Uterus (tissue), 4 donors: ENCODE measurements around the gene SFXN5. TPM values are rescaled to one million over a fixed set of nuclear protein-coding genes. Genes with fewer than 3 reads are reported as not detected.

Experiments used
- DNase-seq, 2 donors: peaks; one replicate each; pipeline ENCODE4 v3.0.0-alpha.2; 2019 to 2020
- H3K27ac ChIP-seq, 2 donors: fragments of 200-600 bp; sonication (generic); 1 replicate in 1 of 2; 2 replicates in 1 of 2; pipeline ENCODE4 v1.5.1; 2016 to 2018
- H3K27me3 ChIP-seq, 2 donors: fragments of 200-600 bp; sonication (generic); one replicate each; pipeline ENCODE4 v1.5.1; 2018 to 2019; ENCODE audit warnings: control low read depth in 1 of 2
- H3K36me3 ChIP-seq, 2 donors: fragments of 200-600 bp; sonication (generic); one replicate each; pipeline ENCODE4 v1.5.1; 2019; ENCODE audit warnings: control low read depth in 1 of 2
- H3K4me1 ChIP-seq, 2 donors: fragments of 200-600 bp; sonication (generic); one replicate each; pipeline ENCODE4 v1.5.1; 2018 to 2019; ENCODE audit warnings: control low read depth in 1 of 2
- H3K4me3 ChIP-seq, 2 donors: fragments of 200-600 bp; sonication (generic); 1 replicate in 1 of 2; 2 replicates in 1 of 2; pipeline ENCODE4 v1.5.1; 2018 to 2019; ENCODE audit warnings: mild to moderate bottlenecking in 1 of 2
- H3K9me3 ChIP-seq, 2 donors: fragments of 200-600 bp; sonication (generic); one replicate each; pipeline ENCODE4 v1.5.1; 2019; ENCODE audit warnings: control low read depth in 1 of 2
- CTCF ChIP-seq, 4 experiments: fragments of 200-600 bp in 2 of 4; fragments of 450-650 bp in 2 of 4; sonication (generic) in 2 of 4; IDR thresholded peaks; one replicate each; pipeline ENCODE4 v1.5.1; 2016 to 2019; ENCODE audit warnings: antibody characterized with exemption in 4 of 4, mild to moderate bottlenecking in 2 of 4, moderate library complexity in 1 of 4
- POLR2A ChIP-seq, 2 donors: fragments of 450-650 bp; IDR thresholded peaks; one replicate each; pipeline ENCODE4 v1.6.1; 2016; ENCODE audit warnings: antibody characterized with exemption in 2 of 2, mild to moderate bottlenecking in 1 of 2, moderate library complexity in 1 of 2
- intact Hi-C: fragments of 100-400 bp; cut with DNase I; formaldehyde crosslinking; loops from one replicate; pipeline ENCODE4 v1.15.1; 2023; ENCODE audit warnings: low total_unique reads
- total RNA-seq, 4 donors: library from RNA; depleted of rRNA in 3 of 4; stranded (reverse); fragments of >200 nt in 3 of 4; gene quantifications; one replicate each; pipeline versions ENCODE4 v1.1.0 to v1.2.4, GENCODE V29; 2014 to 2023
- donor health status: DM: yes; HTN: yes; CAD: no.

Gene SFXN5
- total RNA-seq, 4 donors from 2014 or later = 2.1 to 16.0 (median 10.6) TPM

- peaks cover 4 to 13% of the 10 kb centered on the region in 2 donors for H3K4me1 ChIP-seq
- H3K36me3 ChIP-seq = no peaks in the 10 kb centered on the region
- TF ChIP-seq POLR2A (IDR thresholded peaks at IDR 0.05) (no peak), CTCF (IDR thresholded peaks at IDR 0.05) (no peak)
- no peaks in the 10 kb centered on the region for H3K27me3 ChIP-seq
- DNase-seq = no peak
- no peak overlapping the region for H3K4me3 ChIP-seq
- intact Hi-C loops = no loop called here
- H3K9me3 ChIP-seq = no peaks in the 10 kb centered on the region
- peak overlapping the region in 1 of 2 donors; percentile 89 for H3K27ac ChIP-seq
These were observed 42.9 kb upstream of the SFXN5 start for GRCh38 chr2:73114273-73114867.

GRCh38 chr2:73112913-73113854, 41.7 kb upstream of the SFXN5 start, which contains the start of gene RAB11FIP5:
TSS of gene RAB11FIP5 (minus strand) at chr2:73112948. CDS start at chr2:73112777, 171 bp downstream.
- peak within 1 kb of the TSS; percentile 58 to 96 for H3K4me3 ChIP-seq
- peak; percentile 78 to 86 for DNase-seq

GRCh38 chr2:73112026-73112912, 40.8 kb upstream of the SFXN5 start:
- intact Hi-C loops = no loop called here
- Histone ChIP-seq H3K9me3 (no peaks in the 10 kb centered on the region), H3K27ac (peak overlapping the region; percentile 89 to 96), H3K4me1 (peaks cover 4 to 13% of the 10 kb centered on the region in 2 donors), H3K36me3 (no peaks in the 10 kb centered on the region), H3K4me3 (peak overlapping the region; percentile 58 to 96), H3K27me3 (no peaks in the 10 kb centered on the region)
- TF ChIP-seq CTCF (IDR thresholded peaks at IDR 0.05) (peak in 1 of 4 experiments; percentile 13), POLR2A (IDR thresholded peaks at IDR 0.05) (peak; percentile 34 to 68)
- DNase-seq = peak in 1 of 2 donors; percentile 28

More at GRCh38 chr2:73112913-73113854, 41.7 kb upstream of the SFXN5 start, which contains the start of gene RAB11FIP5:
- intact Hi-C loops = no loop called here
- H3K9me3 ChIP-seq = no peaks in the 10 kb centered on the region
- H3K27me3 ChIP-seq = no peaks in the 10 kb centered on the region
- H3K36me3 ChIP-seq = no peaks in the 10 kb centered on the region
- H3K27ac ChIP-seq = peak within 1 kb of the TSS; percentile 89 to 96
- TF ChIP-seq CTCF (IDR thresholded peaks at IDR 0.05) (peak in 1 of 4 experiments; percentile 10), POLR2A (IDR thresholded peaks at IDR 0.05) (peak in 1 of 2 donors; percentile 53)
- H3K4me1 ChIP-seq = peaks cover 4 to 13% of the 10 kb centered on the region in 2 donors

GRCh38 chr2:73111073-73112025, 39.8 kb upstream of the SFXN5 start:
- no peak for TF ChIP-seq CTCF (IDR thresholded peaks at IDR 0.05)
- peak; percentile 17 to 35 for TF ChIP-seq POLR2A (IDR thresholded peaks at IDR 0.05)
- Histone ChIP-seq H3K9me3 (no peaks in the 10 kb centered on the region), H3K4me1 (peaks cover 4 to 13% of the 10 kb centered on the region in 2 donors), H3K27ac (peak overlapping the region; percentile 89 to 96), H3K36me3 (no peaks in the 10 kb centered on the region), H3K27me3 (no peaks in the 10 kb centered on the region), H3K4me3 (peak overlapping the region; percentile 58 to 96)
- intact Hi-C loops = no loop called here
- DNase-seq = peak in 1 of 2 donors; percentile 55
